ENCODE data around the gene SEZ6. TPM values are rescaled to one million over a fixed set of nuclear protein-coding genes. Genes with fewer than 3 reads are reported as not detected.

The SEZ6 gene
- total and polyA plus RNA-seq, 4 donors, result 0.07 to 0.54 (median 0.18) TPM; not detected in 1

DNA sequence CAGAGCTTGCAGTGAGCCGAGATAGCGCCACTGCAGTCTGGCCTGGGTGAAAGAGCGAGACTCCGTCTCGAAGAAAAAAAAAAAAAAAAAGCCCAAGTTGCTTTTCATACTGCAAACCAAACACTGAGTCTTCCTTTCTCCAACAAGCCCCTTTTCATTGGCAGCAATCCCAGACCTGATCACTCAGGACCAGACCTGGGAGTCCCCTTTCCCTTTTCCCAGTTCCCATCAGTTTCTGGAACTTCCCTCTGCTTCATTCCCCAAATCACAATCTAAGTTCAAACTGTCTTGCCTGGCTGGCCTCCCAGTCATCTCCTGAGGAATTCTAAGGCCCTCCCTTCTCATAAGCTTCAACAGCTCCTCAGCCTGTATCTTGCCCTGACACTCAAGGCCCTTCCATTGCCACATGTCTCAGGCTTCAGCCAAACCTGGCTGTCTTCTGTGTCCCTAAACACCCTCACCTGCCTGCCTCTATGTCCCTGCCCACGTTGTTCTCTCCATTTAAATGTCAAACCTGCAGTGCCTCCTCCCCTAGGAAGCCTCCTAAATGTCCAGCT is 42.7 kb downstream of the SEZ6 start:
- Histone ChIP-seq H3K27me3 (ENCODE audit: control insufficient read depth in 3 of 3, insufficient read depth in 3 of 3, low read length in 2 of 3) (peaks cover 0 to 2% (median 0%) of the 10 kb centered on the region in 3 donors), H3K9ac (ENCODE audit: insufficient read depth in 1 of 2, low read length in 2 of 2) (no peak overlapping the region), H3K4me3 (no peak overlapping the region), H3K27ac (ENCODE audit: low read depth in 1 of 2, low read length in 1 of 2) (no peak overlapping the region), H3K36me3 (ENCODE audit: control insufficient read depth in 4 of 4, insufficient read depth in 4 of 4, low read length in 4 of 4) (no peaks in the 10 kb centered on the region), H3K9me3 (ENCODE audit: control insufficient read depth in 4 of 4, insufficient read depth in 3 of 4, low read length in 3 of 4) (no peaks in the 10 kb centered on the region), H3K4me1 (ENCODE audit: control insufficient read depth in 5 of 5, insufficient read depth in 5 of 5, low read length in 5 of 5) (peaks cover 0 to 8% (median under 1%) of the 10 kb centered on the region in 5 donors)
- TF ChIP-seq, protein P1, sequence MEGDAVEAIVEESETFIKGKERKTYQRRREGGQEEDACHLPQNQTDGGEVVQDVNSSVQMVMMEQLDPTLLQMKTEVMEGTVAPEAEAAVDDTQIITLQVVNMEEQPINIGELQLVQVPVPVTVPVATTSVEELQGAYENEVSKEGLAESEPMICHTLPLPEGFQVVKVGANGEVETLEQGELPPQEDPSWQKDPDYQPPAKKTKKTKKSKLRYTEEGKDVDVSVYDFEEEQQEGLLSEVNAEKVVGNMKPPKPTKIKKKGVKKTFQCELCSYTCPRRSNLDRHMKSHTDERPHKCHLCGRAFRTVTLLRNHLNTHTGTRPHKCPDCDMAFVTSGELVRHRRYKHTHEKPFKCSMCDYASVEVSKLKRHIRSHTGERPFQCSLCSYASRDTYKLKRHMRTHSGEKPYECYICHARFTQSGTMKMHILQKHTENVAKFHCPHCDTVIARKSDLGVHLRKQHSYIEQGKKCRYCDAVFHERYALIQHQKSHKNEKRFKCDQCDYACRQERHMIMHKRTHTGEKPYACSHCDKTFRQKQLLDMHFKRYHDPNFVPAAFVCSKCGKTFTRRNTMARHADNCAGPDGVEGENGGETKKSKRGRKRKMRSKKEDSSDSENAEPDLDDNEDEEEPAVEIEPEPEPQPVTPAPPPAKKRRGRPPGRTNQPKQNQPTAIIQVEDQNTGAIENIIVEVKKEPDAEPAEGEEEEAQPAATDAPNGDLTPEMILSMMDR (IDR thresholded peaks at IDR 0.05; ENCODE audit: control extremely low read depth, extremely low read depth), result no peak
- no peak for ATAC-seq (ENCODE audit: insufficient read depth, low FRiP score)
- WGBS, 2 donors, result 43 to 57% methylated on average over 6 of the region's 6 CpGs
- DNase-seq, result no peak

DNA sequence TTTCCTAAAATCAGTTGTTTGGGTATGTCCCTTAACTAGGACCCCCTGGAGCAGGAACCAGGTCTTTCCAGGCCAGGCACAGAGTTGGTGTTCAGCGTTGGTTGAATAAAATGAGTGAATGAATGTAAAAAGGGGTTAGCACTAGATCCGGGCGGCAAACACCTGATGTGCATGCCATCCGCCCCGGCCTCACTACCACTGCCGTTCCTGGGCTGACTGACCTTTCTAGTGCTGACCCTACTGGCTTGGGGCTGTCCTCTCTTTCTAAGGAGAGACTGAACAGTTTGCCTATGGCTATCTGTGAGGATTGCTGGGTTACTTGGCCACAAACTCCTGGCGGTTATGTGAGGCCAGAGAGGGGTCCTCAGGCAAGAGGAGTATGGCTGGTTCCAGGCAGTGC is 44.4 kb downstream of the SEZ6 start:
- Histone ChIP-seq H3K27me3 (ENCODE audit: control insufficient read depth in 3 of 3, insufficient read depth in 3 of 3, low read length in 2 of 3) (peaks cover 0 to 2% (median 0%) of the 10 kb centered on the region in 3 donors), H3K4me3 (no peak overlapping the region), H3K27ac (ENCODE audit: low read depth in 1 of 2, low read length in 1 of 2) (no peak overlapping the region), H3K9me3 (ENCODE audit: control insufficient read depth in 4 of 4, insufficient read depth in 3 of 4, low read length in 3 of 4) (no peaks in the 10 kb centered on the region), H3K4me1 (ENCODE audit: control insufficient read depth in 5 of 5, insufficient read depth in 5 of 5, low read length in 5 of 5) (no peaks in the 10 kb centered on the region), H3K36me3 (ENCODE audit: control insufficient read depth in 4 of 4, insufficient read depth in 4 of 4, low read length in 4 of 4) (no peaks in the 10 kb centered on the region), H3K9ac (ENCODE audit: insufficient read depth in 1 of 2, low read length in 2 of 2) (no peak overlapping the region)
- ATAC-seq (ENCODE audit: insufficient read depth, low FRiP score) (no peak), DNase-seq (no peak)
- WGBS, 2 donors, result 90 to 93% methylated on average over 7 of the region's 7 CpGs
- TF ChIP-seq, protein P1 (IDR thresholded peaks at IDR 0.05; ENCODE audit: control extremely low read depth, extremely low read depth), result no peak

DNA sequence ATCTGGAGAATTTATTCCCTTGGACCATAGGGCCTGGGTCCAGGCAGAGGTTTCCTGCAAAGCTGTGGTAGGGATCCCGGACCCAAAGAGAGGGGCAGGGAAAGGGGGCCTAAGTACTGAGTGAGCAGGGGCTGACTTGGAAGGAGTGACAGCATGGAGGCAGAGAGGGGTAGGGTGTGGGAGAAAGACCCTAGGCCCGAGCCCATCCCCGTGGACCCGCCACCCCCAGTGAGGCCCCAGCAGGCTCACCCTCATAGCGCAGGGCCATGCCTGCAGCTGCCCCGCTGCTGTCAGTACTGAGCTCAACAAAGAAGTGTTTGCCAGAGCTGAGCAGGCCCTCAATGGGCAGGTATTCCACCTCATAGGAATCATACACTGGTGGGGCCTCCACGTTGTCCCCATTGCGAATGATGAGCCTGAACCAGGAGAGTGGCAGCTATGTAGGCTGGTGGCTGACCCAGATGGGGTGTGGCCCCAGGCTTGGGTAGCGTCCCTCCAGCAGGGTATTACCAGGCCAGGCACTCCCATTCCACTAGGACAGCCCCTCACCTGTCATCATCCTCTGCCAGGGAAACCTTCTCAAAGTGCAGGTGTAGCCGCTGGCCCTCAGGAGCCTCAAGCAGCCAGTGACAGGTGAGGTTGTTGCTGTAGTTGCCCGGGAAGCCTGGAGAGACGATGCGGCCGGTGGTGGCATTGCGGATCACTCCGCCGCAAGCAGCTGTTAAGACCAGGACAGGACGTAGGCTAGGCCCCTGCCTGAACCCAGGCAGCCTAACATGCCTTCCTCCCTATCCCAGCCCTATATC is 45.4 kb downstream of the SEZ6 start:
- no peak for ATAC-seq (ENCODE audit: insufficient read depth, low FRiP score)
- Histone ChIP-seq H3K9ac (ENCODE audit: insufficient read depth in 1 of 2, low read length in 2 of 2) (no peak overlapping the region), H3K4me1 (ENCODE audit: control insufficient read depth in 5 of 5, insufficient read depth in 5 of 5, low read length in 5 of 5) (no peaks in the 10 kb centered on the region), H3K36me3 (ENCODE audit: control insufficient read depth in 4 of 4, insufficient read depth in 4 of 4, low read length in 4 of 4) (no peaks in the 10 kb centered on the region), H3K27me3 (ENCODE audit: control insufficient read depth in 3 of 3, insufficient read depth in 3 of 3, low read length in 2 of 3) (peaks cover 0 to 2% (median 0%) of the 10 kb centered on the region in 3 donors), H3K27ac (ENCODE audit: low read depth in 1 of 2, low read length in 1 of 2) (no peak overlapping the region), H3K4me3 (no peak overlapping the region), H3K9me3 (ENCODE audit: control insufficient read depth in 4 of 4, insufficient read depth in 3 of 4, low read length in 3 of 4) (no peaks in the 10 kb centered on the region)
- 94 to 96% methylated on average over 18 of the region's 18 CpGs for WGBS, 2 donors
- no peak for DNase-seq
- TF ChIP-seq, protein P1 (IDR thresholded peaks at IDR 0.05; ENCODE audit: control extremely low read depth, extremely low read depth), result no peak

Data from lung (tissue), 12 donors.